Measurements from ENCODE around the gene TIMM22.

Gene TIMM22

DNA sequence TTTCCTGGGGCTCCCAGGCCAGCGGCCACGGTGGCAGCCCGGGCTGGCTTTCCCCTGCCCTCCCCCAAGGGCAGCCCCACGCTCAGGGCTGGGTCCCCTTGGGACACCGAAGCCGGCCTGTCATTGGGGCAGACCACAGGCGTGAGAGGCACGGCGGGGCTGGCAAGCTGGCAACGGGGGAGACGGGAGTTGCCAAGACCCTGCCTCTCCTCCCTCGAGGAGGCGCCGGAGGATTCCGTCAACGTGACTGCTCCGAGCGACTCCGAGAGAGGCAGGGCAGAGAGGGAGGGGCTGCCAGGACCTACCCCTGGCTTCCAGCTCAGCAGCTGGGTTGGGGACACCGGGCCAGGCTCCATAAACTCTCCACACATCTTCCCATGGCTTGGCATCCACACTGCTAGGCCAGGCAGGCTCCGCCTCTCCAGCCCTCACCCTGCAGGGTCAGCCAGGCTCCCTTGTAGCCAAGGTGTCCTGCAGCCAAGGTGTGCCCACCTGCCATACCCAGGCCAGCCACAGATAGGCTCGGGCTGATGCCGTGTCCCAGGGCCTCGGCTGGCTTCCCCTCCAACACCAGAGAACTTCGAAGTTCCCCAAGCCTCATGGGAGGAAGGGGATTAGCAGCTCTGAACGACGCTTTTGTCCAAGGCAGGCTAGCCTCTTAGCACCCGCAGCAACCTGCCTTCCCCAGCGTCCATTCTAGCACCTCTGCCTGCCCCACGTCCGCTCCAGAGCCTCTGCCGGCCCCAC lies 25.5 kb downstream of the TIMM22 start:
- H3K4me3 ChIP-seq (ENCODE audit: control insufficient read depth, low read depth, low read length), result no peak overlapping the region
- TF ChIP-seq, protein P1, sequence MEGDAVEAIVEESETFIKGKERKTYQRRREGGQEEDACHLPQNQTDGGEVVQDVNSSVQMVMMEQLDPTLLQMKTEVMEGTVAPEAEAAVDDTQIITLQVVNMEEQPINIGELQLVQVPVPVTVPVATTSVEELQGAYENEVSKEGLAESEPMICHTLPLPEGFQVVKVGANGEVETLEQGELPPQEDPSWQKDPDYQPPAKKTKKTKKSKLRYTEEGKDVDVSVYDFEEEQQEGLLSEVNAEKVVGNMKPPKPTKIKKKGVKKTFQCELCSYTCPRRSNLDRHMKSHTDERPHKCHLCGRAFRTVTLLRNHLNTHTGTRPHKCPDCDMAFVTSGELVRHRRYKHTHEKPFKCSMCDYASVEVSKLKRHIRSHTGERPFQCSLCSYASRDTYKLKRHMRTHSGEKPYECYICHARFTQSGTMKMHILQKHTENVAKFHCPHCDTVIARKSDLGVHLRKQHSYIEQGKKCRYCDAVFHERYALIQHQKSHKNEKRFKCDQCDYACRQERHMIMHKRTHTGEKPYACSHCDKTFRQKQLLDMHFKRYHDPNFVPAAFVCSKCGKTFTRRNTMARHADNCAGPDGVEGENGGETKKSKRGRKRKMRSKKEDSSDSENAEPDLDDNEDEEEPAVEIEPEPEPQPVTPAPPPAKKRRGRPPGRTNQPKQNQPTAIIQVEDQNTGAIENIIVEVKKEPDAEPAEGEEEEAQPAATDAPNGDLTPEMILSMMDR (IDR thresholded peaks at IDR 0.05; ENCODE audit: control insufficient read depth, insufficient read depth, low read depth, low read length, missing control alignments), result no peak
- no peak for DNase-seq (ENCODE audit: low read depth)

DNA sequence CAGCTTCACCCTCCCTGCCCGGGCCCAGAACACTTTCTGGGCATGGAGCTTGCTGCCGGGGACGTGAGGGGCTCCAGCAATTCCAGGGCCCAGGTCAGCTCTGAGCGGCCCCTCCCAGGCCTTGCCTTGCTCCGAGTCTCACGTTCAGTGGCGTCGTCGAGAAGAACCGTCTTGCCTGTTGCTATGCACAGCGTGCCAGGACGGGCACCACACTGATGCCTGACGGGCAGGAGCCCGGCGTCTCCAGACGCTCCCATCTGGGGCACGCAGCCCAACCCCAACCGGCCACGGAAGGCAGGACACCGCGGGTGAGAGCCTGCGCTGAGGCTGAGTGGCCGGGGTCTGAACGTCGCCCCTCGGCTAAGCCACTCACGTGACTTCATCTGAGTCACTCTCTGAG lies 27.1 kb downstream of the TIMM22 start:
- TF ChIP-seq, protein P1 (IDR thresholded peaks at IDR 0.05; ENCODE audit: control insufficient read depth, insufficient read depth, low read depth, low read length, missing control alignments), result no peak
- H3K4me3 ChIP-seq (ENCODE audit: control insufficient read depth, low read depth, low read length), result no peak overlapping the region
- DNase-seq (ENCODE audit: low read depth), result no peak

DNA sequence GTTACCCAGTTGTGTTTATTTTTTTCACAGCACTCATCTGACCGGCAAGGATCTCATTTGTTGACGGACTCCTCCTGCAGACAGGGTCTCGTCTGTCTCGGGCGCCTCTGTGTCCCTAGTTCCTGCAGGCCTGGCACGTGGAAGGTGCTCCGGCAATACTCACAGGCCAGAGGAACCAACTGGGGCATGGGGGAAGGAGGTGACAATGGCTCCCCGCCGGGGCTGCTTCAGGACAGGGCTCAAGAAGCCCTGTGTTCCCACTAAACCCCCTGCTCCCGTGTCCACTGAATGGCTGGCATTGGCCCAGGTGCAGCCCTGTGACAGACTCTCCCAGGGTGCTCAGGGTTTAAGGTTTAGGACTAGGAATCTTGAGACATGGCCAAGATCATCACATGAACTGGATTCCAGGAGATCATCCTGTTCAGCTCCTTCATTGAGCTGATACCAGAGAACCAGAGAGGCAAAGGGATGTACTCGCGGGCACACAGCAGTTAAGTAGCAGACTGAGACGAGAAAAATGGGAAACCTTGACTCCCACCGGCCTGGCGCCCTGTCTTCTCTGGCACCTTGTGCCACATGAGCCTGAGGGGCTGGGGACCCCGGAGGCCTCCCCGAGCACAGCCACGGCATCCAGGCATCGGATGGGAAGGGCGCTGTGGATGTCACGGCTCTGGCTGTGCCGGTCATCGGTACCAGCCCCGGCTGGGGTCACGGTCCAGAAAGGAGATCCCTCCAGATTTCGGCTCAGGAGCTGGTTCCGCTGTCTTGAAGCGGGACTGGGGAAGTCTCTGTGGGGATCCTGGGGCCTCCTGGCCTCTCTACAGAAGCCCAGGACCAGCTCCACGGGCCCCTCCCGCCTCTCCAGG lies 29.0 kb downstream of the TIMM22 start:
- DNase-seq (ENCODE audit: low read depth), result no peak
- TF ChIP-seq, protein P1 (IDR thresholded peaks at IDR 0.05; ENCODE audit: control insufficient read depth, insufficient read depth, low read depth, low read length, missing control alignments), result no peak
- no peak overlapping the region for H3K4me3 ChIP-seq (ENCODE audit: control insufficient read depth, low read depth, low read length)

DNA sequence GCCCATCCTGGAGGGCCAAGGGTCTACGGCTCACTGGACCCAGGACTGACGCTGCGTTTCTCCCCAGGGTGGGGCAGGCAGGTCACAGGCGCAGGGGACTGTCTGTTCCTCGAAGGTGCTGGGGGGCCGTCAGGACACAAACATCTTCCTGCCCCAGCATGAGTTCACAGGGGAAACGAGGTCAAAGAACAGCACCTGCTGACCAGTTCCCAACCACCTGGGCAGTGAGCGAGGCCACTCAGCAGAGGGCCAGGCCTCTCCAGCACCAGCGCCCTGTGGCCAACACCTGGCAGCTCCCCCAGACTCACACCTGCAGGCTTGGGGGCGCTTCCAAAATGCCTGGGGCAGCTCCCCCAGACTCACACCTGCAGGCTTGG lies 29.7 kb downstream of the TIMM22 start:
- H3K4me3 ChIP-seq (ENCODE audit: control insufficient read depth, low read depth, low read length), result no peak overlapping the region
- TF ChIP-seq, protein P1 (IDR thresholded peaks at IDR 0.05; ENCODE audit: control insufficient read depth, insufficient read depth, low read depth, low read length, missing control alignments), result no peak
- DNase-seq (ENCODE audit: low read depth), result no peak

DNA sequence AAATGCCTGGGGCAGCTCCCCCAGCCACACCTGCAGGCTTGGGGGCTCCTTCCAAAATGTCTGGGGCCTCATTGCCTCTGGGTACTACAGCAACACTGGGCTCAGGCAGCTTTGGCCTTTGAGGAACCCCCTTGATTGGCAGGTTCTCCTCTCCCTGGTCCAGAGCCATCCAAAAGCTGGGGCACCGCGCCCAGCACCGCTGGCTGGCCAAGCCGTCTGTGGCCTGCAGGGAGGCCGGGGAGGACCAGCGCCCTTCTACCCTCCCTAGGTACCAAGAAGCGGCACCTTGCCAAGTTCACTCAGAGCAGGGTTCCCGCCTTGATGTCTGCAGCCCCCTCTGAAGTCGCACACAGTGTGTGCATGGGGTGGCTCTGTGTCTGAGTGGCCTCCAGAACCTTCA lies 30.1 kb downstream of the TIMM22 start:
- TF ChIP-seq, protein P1 (IDR thresholded peaks at IDR 0.05; ENCODE audit: control insufficient read depth, insufficient read depth, low read depth, low read length, missing control alignments), result no peak
- H3K4me3 ChIP-seq (ENCODE audit: control insufficient read depth, low read depth, low read length), result no peak overlapping the region
- no peak for DNase-seq (ENCODE audit: low read depth)

DNA sequence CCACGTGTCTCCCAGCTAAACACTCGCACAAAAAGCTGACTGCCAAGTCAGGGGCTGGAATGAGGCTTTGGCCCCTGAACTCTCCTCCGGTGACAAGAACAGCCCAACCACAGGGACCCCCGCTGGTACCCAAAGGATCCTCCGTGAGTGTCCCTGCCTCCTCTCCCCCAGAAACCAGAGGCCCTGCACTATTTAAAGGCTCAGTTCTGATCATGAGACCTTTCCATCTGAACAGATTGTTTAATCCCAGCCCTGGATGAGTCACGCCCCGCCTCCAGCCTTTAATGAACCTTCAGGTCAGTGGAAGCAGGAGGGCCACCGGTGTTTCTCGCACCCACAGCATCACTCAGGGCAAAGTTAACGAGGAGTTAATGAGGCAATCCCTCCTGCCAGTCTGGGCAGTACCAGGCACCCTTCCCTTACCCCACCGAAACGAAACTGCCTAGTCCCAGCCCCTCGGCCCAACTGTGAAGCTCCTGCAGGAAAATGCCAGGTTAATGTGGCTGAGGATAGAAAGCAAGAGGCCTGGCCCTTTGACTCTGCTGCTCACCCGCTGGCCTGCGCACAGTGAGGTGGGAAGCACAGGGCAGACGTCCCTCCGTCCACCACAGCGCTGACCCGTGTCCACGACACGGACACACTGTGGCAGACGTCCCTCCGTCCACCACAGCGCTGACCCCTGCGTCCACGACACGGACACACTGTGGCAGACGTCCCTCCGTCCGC lies 32.4 kb downstream of the TIMM22 start:
- no peak overlapping the region for H3K4me3 ChIP-seq (ENCODE audit: control insufficient read depth, low read depth, low read length)
- DNase-seq (ENCODE audit: low read depth), result peak; percentile 8
- TF ChIP-seq, protein P1 (IDR thresholded peaks at IDR 0.05; ENCODE audit: control insufficient read depth, insufficient read depth, low read depth, low read length, missing control alignments), result no peak

Measured in AG09309 (cell line).